Uterus (tissue), 2 donors: Measurements from ENCODE around the gene CHD5.

Experiments
- CTCF ChIP-seq, 4 experiments: fragments of 200-600 bp in 2 of 4; fragments of 450-650 bp in 2 of 4; sonication (generic) in 2 of 4; IDR thresholded peaks; one replicate each; pipeline ENCODE4 v1.5.1; 2016 to 2019; ENCODE audit warnings: antibody characterized with exemption in 4 of 4, mild to moderate bottlenecking in 2 of 4, moderate library complexity in 1 of 4
- POLR2A ChIP-seq, 2 donors: fragments of 450-650 bp; IDR thresholded peaks; one replicate each; pipeline ENCODE4 v1.6.1; 2016; ENCODE audit warnings: antibody characterized with exemption in 2 of 2, mild to moderate bottlenecking in 1 of 2, moderate library complexity in 1 of 2

GRCh38 chr1:6200188-6200809, 20.2 kb upstream of the CHD5 start:
- no peak for TF ChIP-seq POLR2A (IDR thresholded peaks at IDR 0.05)
- TF ChIP-seq CTCF (IDR thresholded peaks at IDR 0.05), result no peak
